A549 (cell line): ENCODE results near the gene ZNF419.

Experiments
- EHMT2 ChIP-seq: fragments of 200-600 bp; sonication (generic); IDR thresholded peaks from 2 replicates; pipeline ENCODE4 v1.6.1; 2016; ENCODE audit warnings: antibody characterized with exemption, low read depth, mild to moderate bottlenecking, moderate library complexity
- ESRRA ChIP-seq: fragments of 150-350 bp; IDR thresholded peaks from 2 replicates; pipeline ENCODE4 v1.6.1; 2014; ENCODE audit warnings: mild to moderate bottlenecking, low read length, borderline replicate concordance
- MYC ChIP-seq: IDR thresholded peaks from 2 replicates; pipeline ENCODE4 v1.6.1; 2012; ENCODE audit warnings: mild to moderate bottlenecking, inconsistent platforms, low read length, improper control_type of control experiment, borderline replicate concordance
- POLR2A ChIP-seq: IDR thresholded peaks from 2 replicates; pipeline ENCODE4 v1.6.1; 2012; ENCODE audit warnings: mild to moderate bottlenecking, low read length
- RNF2 ChIP-seq: fragments of 200-600 bp; sonication (generic); IDR thresholded peaks from 2 replicates; pipeline ENCODE4 v1.6.1; 2016; ENCODE audit warnings: low read depth, mild to moderate bottlenecking, antibody characterized with exemption, moderate library complexity, borderline replicate concordance
- TFCP2L1 ChIP-seq: fragments of 250-450 bp; sonication (Bioruptor Pico); IDR thresholded peaks from 2 replicates; pipeline ENCODE4 v1.5.0; 2021; ENCODE audit warnings: mild to moderate bottlenecking

DNA sequence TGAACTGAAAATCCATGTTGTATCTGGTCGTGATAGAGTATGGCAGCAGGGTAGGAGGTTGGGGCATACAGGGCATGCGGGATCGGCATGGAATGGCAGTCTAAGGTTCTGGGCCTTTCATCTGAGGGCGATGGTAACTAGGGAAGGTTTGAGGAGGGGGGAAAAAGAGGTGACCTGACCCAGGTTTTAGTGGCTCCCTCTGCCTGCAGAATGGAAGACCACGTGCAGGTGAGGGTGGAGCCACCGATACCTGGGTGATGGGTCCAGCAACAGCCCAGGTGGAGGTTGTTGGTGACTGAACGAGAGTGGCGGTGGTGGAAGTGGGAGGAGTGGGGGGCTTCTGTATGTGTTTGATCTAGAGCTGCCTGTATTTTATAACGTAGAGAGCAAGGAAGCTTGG lies 48.6 kb upstream of the ZNF419 start:
- no peak for TF ChIP-seq TFCP2L1 (CRISPR knock-in tag)
- no peak for TF ChIP-seq POLR2A
- no peak for TF ChIP-seq EHMT2
- no peak for TF ChIP-seq MYC
- no peak for TF ChIP-seq ESRRA
- TF ChIP-seq RNF2 = no peak
